Lower leg skin (tissue), 4 donors: Measurements from ENCODE around the gene LRRC40. TPM values are rescaled to one million over a fixed set of nuclear protein-coding genes. Genes with fewer than 3 reads are reported as not detected.

Experiments used
- DNase-seq, 2 donors: peaks; one replicate each; pipeline ENCODE4 v3.0.0-alpha.2; 2019; ENCODE audit warnings: low spot score in 2 of 2
- H3K4me3 ChIP-seq: fragments of 200-600 bp; sonication (generic); 2 replicates; pipeline ENCODE4 v1.5.1; 2017; ENCODE audit warnings: mild to moderate bottlenecking, low read depth; ENCODE audit not compliant: poor library complexity, severe bottlenecking
- CTCF ChIP-seq, 3 donors: fragments of 450-650 bp; IDR thresholded peaks; one replicate each; pipeline ENCODE4 v1.5.1; 2016; ENCODE audit warnings: antibody characterized with exemption in 3 of 3, mild to moderate bottlenecking in 3 of 3, moderate library complexity in 2 of 3
- POLR2A ChIP-seq, 2 donors: fragments of 450-650 bp; IDR thresholded peaks; one replicate each; pipeline ENCODE4 v1.6.1; 2016 to 2017; ENCODE audit warnings: antibody characterized with exemption in 2 of 2, mild to moderate bottlenecking in 1 of 2, moderate library complexity in 1 of 2
- WGBS, 2 donors: methylation state at CpG; one replicate each; pipeline ENCODE4 v1.1.5; 2018; 5-methylcytosine and 5-hydroxymethylcytosine counted together
- intact Hi-C: fragments of 100-400 bp; cut with DNase I; formaldehyde crosslinking; loops from one replicate; pipeline ENCODE4 v1.15.0; 2023; ENCODE audit warnings: low total_unique reads
- total RNA-seq, 4 donors: library from RNA; depleted of rRNA; stranded (reverse); fragments of >200 nt; gene quantifications; one replicate each; pipeline ENCODE4 v1.1.0, GENCODE V29; 2016

The LRRC40 gene
- total RNA-seq, 4 donors from 2014 or later: 6.4 to 12.0 (median 9.5) TPM

GRCh38 chr1:70140894-70141293 is 64.5 kb downstream of the LRRC40 start:
- no peak for DNase-seq
- intact Hi-C loops: no loop called here
- TF ChIP-seq POLR2A (IDR thresholded peaks at IDR 0.05): no peak
- WGBS, 2 donors: 62 to 68% methylated on average over 3 of the region's 3 CpGs
- H3K4me3 ChIP-seq: no peak overlapping the region

GRCh38 chr1:70140343-70140742 is 65.0 kb downstream of the LRRC40 start:
- TF ChIP-seq CTCF (IDR thresholded peaks at IDR 0.05) (no peak), POLR2A (IDR thresholded peaks at IDR 0.05) (no peak)
- intact Hi-C loops: no loop called here
- H3K4me3 ChIP-seq: no peak overlapping the region
- no peak for DNase-seq

- TF ChIP-seq CTCF (IDR thresholded peaks at IDR 0.05) (no peak), POLR2A (IDR thresholded peaks at IDR 0.05) (no peak)
- no peak for DNase-seq
- WGBS, 2 donors: 50 to 51% methylated on average over 3 of the region's 3 CpGs
- no peak overlapping the region for H3K4me3 ChIP-seq
- intact Hi-C loops: loop anchor here (10.0 kb wide), 1 partner anchor 371 kb away; no protein-coding TSS in a partner anchor
These were observed 71.2 kb downstream of the LRRC40 start for GRCh38 chr1:70134148-70134547.

- no peak for DNase-seq
- intact Hi-C loops: no loop called here
- H3K4me3 ChIP-seq: no peak overlapping the region
- TF ChIP-seq CTCF (IDR thresholded peaks at IDR 0.05) (no peak), POLR2A (IDR thresholded peaks at IDR 0.05) (no peak)
These were observed 88.3 kb downstream of the LRRC40 start for GRCh38 chr1:70117046-70117445.

- no peak overlapping the region for H3K4me3 ChIP-seq
- intact Hi-C loops: no loop called here
- TF ChIP-seq CTCF (IDR thresholded peaks at IDR 0.05): no peak
- TF ChIP-seq POLR2A (IDR thresholded peaks at IDR 0.05): no peak
- 89 to 97% methylated on average over 3 of the region's 3 CpGs for WGBS, 2 donors
- DNase-seq: no peak
These were observed 90.1 kb downstream of the LRRC40 start for GRCh38 chr1:70115315-70115714.

GRCh38 chr1:70112838-70113237 is 92.5 kb downstream of the LRRC40 start:
- intact Hi-C loops: no loop called here
- WGBS, 2 donors: 87 to 91% methylated on average over 5 of the region's 5 CpGs
- no peak overlapping the region for H3K4me3 ChIP-seq
- no peak for DNase-seq
- TF ChIP-seq CTCF (IDR thresholded peaks at IDR 0.05) (no peak), POLR2A (IDR thresholded peaks at IDR 0.05) (no peak)
